Spinal cord (tissue), 10 donors: ENCODE data around the gene HOXA4. TPM values are rescaled to one million over a fixed set of nuclear protein-coding genes. Genes with fewer than 3 reads are reported as not detected.

ENCODE experiments used
- DNase-seq, 6 donors: peaks; one replicate each; pipeline versions ENCODE4 v3.0.0 to v3.0.0-alpha.2; 2013 to 2015; ENCODE audit warnings: low spot score in 6 of 6, low read depth in 4 of 6
- H3K27ac ChIP-seq: one replicate; pipeline ENCODE4 v1.5.1; 2013; ENCODE audit warnings: low read depth, low read length, control low read depth
- H3K27me3 ChIP-seq: one replicate; pipeline ENCODE4 v1.6.1; 2013; ENCODE audit warnings: low read length; ENCODE audit not compliant: control insufficient read depth, insufficient read depth
- H3K36me3 ChIP-seq: one replicate; pipeline ENCODE4 v1.6.1; 2013; ENCODE audit warnings: low read length; ENCODE audit not compliant: control insufficient read depth, insufficient read depth
- H3K4me1 ChIP-seq: one replicate; pipeline ENCODE4 v1.6.1; 2013; ENCODE audit warnings: low read length; ENCODE audit not compliant: control insufficient read depth, insufficient read depth
- H3K4me3 ChIP-seq: one replicate; pipeline ENCODE4 v1.5.1; 2013; ENCODE audit warnings: low read depth, low read length, control low read depth
- H3K9me3 ChIP-seq: one replicate; pipeline ENCODE4 v1.6.1; 2013; ENCODE audit warnings: low read length; ENCODE audit not compliant: control insufficient read depth, insufficient read depth
- WGBS: methylation state at CpG from one replicate; pipeline ENCODE4 v1.1.5; 2013; ENCODE audit warnings: missing lambda C conversion rate; ENCODE audit not compliant: insufficient coverage; 5-methylcytosine and 5-hydroxymethylcytosine counted together
- polyA plus RNA-seq, 2 donors: library from polyadenylated mRNA; unstranded; fragments of 120-200 nt; gene quantifications; one replicate each; pipeline ENCODE4 v1.2.1, GENCODE V29; 2013; ENCODE audit not compliant: insufficient read length in 2 of 2
- total RNA-seq, 2 donors: library from RNA; depleted of rRNA in 1 of 2; stranded (reverse); fragments of 120-200 nt in 1 of 2; fragments of >200 nt in 1 of 2; gene quantifications; one replicate each; pipeline versions ENCODE4 v1.2.3 to v1.2.4, GENCODE V29; 2013 to 2014
- donor health status: healthy.

Gene HOXA4
- total and polyA plus RNA-seq, 4 donors: 1.4 to 56.1 (median 25.7) TPM

GRCh38 chr7:27154369-27154768 is 23.8 kb upstream of the HOXA4 start:
- DNase-seq: no peak
- Histone ChIP-seq H3K27ac (peak overlapping the region; percentile 99), H3K4me3 (peak overlapping the region; percentile 74), H3K4me1 (peaks cover 76% of the 10 kb centered on the region), H3K27me3 (peaks cover 8% of the 10 kb centered on the region), H3K36me3 (peaks cover 12% of the 10 kb centered on the region), H3K9me3 (no peaks in the 10 kb centered on the region)
- 40% methylated on average over 8 of the region's 10 CpGs for WGBS

- Histone ChIP-seq H3K4me3 (peak overlapping the region; percentile 91), H3K27ac (peak overlapping the region; percentile 99), H3K36me3 (peaks cover 14% of the 10 kb centered on the region), H3K4me1 (peaks cover 76% of the 10 kb centered on the region), H3K9me3 (no peaks in the 10 kb centered on the region), H3K27me3 (peaks cover 5% of the 10 kb centered on the region)
- no peak for DNase-seq
- WGBS: 43% methylated on average over 3 of the region's 3 CpGs
These were observed 23.0 kb upstream of the HOXA4 start for GRCh38 chr7:27153526-27153925.

GRCh38 chr7:27152816-27153442 is 22.4 kb upstream of the HOXA4 start:
- peaks cover 76% of the 10 kb centered on the region for H3K4me1 ChIP-seq
- peak overlapping the region; percentile 99 for H3K27ac ChIP-seq
- H3K36me3 ChIP-seq: peaks cover 14% of the 10 kb centered on the region
- no peaks in the 10 kb centered on the region for H3K27me3 ChIP-seq
- 20% methylated on average over 14 of the region's 22 CpGs for WGBS
- DNase-seq: peak in 1 of 6 donors; percentile 64
- no peaks in the 10 kb centered on the region for H3K9me3 ChIP-seq
- peak overlapping the region; percentile 91 for H3K4me3 ChIP-seq

GRCh38 chr7:27151931-27152815 is 21.6 kb upstream of the HOXA4 start, which contains the start of gene HOXA3:
HOXA3 (minus strand) TSS chr7:27152583; CDS start chr7:27110640, 41,943 bp downstream.
- Histone ChIP-seq H3K27ac (peak within 1 kb of the TSS; percentile 99), H3K9me3 (no peaks in the 10 kb centered on the region), H3K36me3 (peaks cover 18% of the 10 kb centered on the region), H3K4me3 (peak within 1 kb of the TSS; percentile 91), H3K4me1 (peaks cover 74% of the 10 kb centered on the region), H3K27me3 (peaks cover 4% of the 10 kb centered on the region)
- DNase-seq: peak in 2 of 6 donors; percentile 81 to 96
- 7% methylated on average over 48 of the region's 53 CpGs for WGBS

- peak overlapping the region; percentile 99 for H3K27ac ChIP-seq
- WGBS: under 1% methylated on average over 20 of the region's 27 CpGs
- H3K27me3 ChIP-seq: peaks cover 4% of the 10 kb centered on the region
These were observed 20.9 kb upstream of the HOXA4 start for GRCh38 chr7:27151341-27151930.

GRCh38 chr7:27150568-27151340 is 20.2 kb upstream of the HOXA4 start:
- H3K4me1 ChIP-seq: peaks cover 80% of the 10 kb centered on the region
- H3K27me3 ChIP-seq: peaks cover 4% of the 10 kb centered on the region
- peak overlapping the region; percentile 91 for H3K4me3 ChIP-seq
- no peaks in the 10 kb centered on the region for H3K9me3 ChIP-seq
- peak in 2 of 6 donors; percentile 94 to 95 for DNase-seq
- under 1% methylated on average over 57 of the region's 58 CpGs for WGBS
- H3K27ac ChIP-seq: peak overlapping the region; percentile 99
- peaks cover 25% of the 10 kb centered on the region for H3K36me3 ChIP-seq

More at GRCh38 chr7:27151341-27151930, 20.9 kb upstream of the HOXA4 start:
- H3K9me3 ChIP-seq: no peaks in the 10 kb centered on the region
- peak overlapping the region; percentile 91 for H3K4me3 ChIP-seq
- H3K4me1 ChIP-seq: peaks cover 78% of the 10 kb centered on the region
- no peak for DNase-seq
- H3K36me3 ChIP-seq: peaks cover 23% of the 10 kb centered on the region

- DNase-seq: no peak
- peaks cover 30% of the 10 kb centered on the region for H3K36me3 ChIP-seq
- H3K9me3 ChIP-seq: no peaks in the 10 kb centered on the region
- peaks cover 4% of the 10 kb centered on the region for H3K27me3 ChIP-seq
- H3K4me1 ChIP-seq: peaks cover 82% of the 10 kb centered on the region
- H3K4me3 ChIP-seq: peak overlapping the region; percentile 91
- WGBS: 32% methylated on average over 7 of the region's 13 CpGs
- peak overlapping the region; percentile 99 for H3K27ac ChIP-seq
These were observed 19.4 kb upstream of the HOXA4 start for GRCh38 chr7:27149842-27150567.

- peaks cover 4% of the 10 kb centered on the region for H3K27me3 ChIP-seq
- peak in 2 of 6 donors; percentile 69 to 84 for DNase-seq
- H3K27ac ChIP-seq: peak overlapping the region; percentile 99
- H3K9me3 ChIP-seq: no peaks in the 10 kb centered on the region
- peak overlapping the region; percentile 91 for H3K4me3 ChIP-seq
- WGBS: 16% methylated on average over 29 of the region's 30 CpGs
- peaks cover 30% of the 10 kb centered on the region for H3K36me3 ChIP-seq
- H3K4me1 ChIP-seq: peaks cover 81% of the 10 kb centered on the region
These were observed 18.4 kb upstream of the HOXA4 start for GRCh38 chr7:27148756-27149641.
